ENCODE results near the gene PPP1R3D.

DNA sequence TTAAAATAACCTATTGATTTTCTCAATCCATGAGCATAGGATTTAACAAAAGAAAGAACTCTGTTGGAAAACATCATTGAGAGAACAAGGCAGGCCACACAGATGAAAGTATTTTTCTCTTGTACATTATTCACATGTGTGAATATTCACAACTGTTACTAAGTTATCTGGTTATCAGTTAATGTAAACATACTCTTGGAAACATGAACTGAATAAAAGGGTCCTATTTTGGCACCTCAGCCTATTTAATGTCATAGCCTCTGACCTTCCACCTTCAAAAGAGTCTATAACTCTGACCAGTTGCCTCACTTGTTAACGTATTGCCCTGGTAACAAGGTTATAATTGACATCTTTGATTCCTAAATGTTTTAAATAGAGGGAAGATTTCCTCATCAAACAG is 14.7 kb downstream of the PPP1R3D start:
- TF ChIP-seq, protein P1, sequence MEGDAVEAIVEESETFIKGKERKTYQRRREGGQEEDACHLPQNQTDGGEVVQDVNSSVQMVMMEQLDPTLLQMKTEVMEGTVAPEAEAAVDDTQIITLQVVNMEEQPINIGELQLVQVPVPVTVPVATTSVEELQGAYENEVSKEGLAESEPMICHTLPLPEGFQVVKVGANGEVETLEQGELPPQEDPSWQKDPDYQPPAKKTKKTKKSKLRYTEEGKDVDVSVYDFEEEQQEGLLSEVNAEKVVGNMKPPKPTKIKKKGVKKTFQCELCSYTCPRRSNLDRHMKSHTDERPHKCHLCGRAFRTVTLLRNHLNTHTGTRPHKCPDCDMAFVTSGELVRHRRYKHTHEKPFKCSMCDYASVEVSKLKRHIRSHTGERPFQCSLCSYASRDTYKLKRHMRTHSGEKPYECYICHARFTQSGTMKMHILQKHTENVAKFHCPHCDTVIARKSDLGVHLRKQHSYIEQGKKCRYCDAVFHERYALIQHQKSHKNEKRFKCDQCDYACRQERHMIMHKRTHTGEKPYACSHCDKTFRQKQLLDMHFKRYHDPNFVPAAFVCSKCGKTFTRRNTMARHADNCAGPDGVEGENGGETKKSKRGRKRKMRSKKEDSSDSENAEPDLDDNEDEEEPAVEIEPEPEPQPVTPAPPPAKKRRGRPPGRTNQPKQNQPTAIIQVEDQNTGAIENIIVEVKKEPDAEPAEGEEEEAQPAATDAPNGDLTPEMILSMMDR (conservative IDR thresholded peaks at IDR 0.05; ENCODE audit: low read length) = no peak
- TF ChIP-seq EZH2phosphoT487 (IDR thresholded peaks at IDR 0.05; ENCODE audit: borderline replicate concordance, low read depth, low read length) = no peak
